ENCODE data around the gene SYDE2.

GRCh38 chr1:85134583-85135391 lies 66.0 kb downstream of the SYDE2 start:
- TF ChIP-seq CTCF (conservative IDR thresholded peaks at IDR 0.05 in 1 of 2, IDR thresholded peaks at IDR 0.05 in 1 of 2; ENCODE audit: extremely low read depth in 1 of 2, insufficient read depth in 1 of 2, low read depth in 1 of 2, low read length in 2 of 2) (no peak), EZH2 (IDR thresholded peaks at IDR 0.05; ENCODE audit: borderline replicate concordance, low read length) (no peak)
